GM04503 (cell line): Measurements from ENCODE around the gene PRKAR2A.

Experiments
- DNase-seq: peaks from one replicate; pipeline ENCODE4 v3.0.0-alpha.2; 2012; ENCODE audit warnings: low read depth

Gene PRKAR2A

GRCh38 chr3:48847504-48848423, at the start of gene PRKAR2A:
Gene PRKAR2A (minus strand): TSS chr3:48847874. CDS start chr3:48847596, 278 bp downstream.
- DNase-seq = no peak

- no peak for DNase-seq
These were observed 49.3 kb upstream of the PRKAR2A start for GRCh38 chr3:48896936-48897335.

GRCh38 chr3:48894516-48894915, 46.8 kb upstream of the PRKAR2A start:
- no peak for DNase-seq

GRCh38 chr3:48891606-48892005, 43.9 kb upstream of the PRKAR2A start:
- DNase-seq = no peak

- DNase-seq = no peak
These were observed 38.1 kb upstream of the PRKAR2A start for GRCh38 chr3:48885753-48886152.

- DNase-seq = no peak
These were observed 34.0 kb upstream of the PRKAR2A start for GRCh38 chr3:48881652-48882114.

- no peak for DNase-seq
These were observed 33.3 kb upstream of the PRKAR2A start for GRCh38 chr3:48881006-48881405.

- no peak for DNase-seq
These were observed 32.3 kb upstream of the PRKAR2A start for GRCh38 chr3:48879994-48880377.

GRCh38 chr3:48879307-48879993, 31.8 kb upstream of the PRKAR2A start:
- no peak for DNase-seq

GRCh38 chr3:48877671-48878070, 30.0 kb upstream of the PRKAR2A start:
- no peak for DNase-seq

GRCh38 chr3:48863122-48863521, 15.4 kb upstream of the PRKAR2A start:
- no peak for DNase-seq

- no peak for DNase-seq
These were observed 11.5 kb upstream of the PRKAR2A start for GRCh38 chr3:48859206-48859605.

- no peak for DNase-seq
These were observed 11.0 kb upstream of the PRKAR2A start for GRCh38 chr3:48858709-48859108.

GRCh38 chr3:48857641-48858040, 10.0 kb upstream of the PRKAR2A start:
- no peak for DNase-seq

- DNase-seq = no peak
These were observed 8.8 kb upstream of the PRKAR2A start for GRCh38 chr3:48856469-48856868.

- DNase-seq = no peak
These were observed 8.2 kb upstream of the PRKAR2A start for GRCh38 chr3:48855681-48856447.

GRCh38 chr3:48852151-48852550, 4.5 kb upstream of the PRKAR2A start:
- DNase-seq = no peak

- no peak for DNase-seq
These were observed 3.7 kb upstream of the PRKAR2A start for GRCh38 chr3:48851407-48851806.

- DNase-seq = no peak
These were observed 1.3 kb upstream of the PRKAR2A start for GRCh38 chr3:48848816-48849515.

GRCh38 chr3:48847053-48847503, 596 bp downstream of the PRKAR2A start:
- no peak for DNase-seq

GRCh38 chr3:48845170-48845569, 2.5 kb downstream of the PRKAR2A start:
- DNase-seq = no peak

- DNase-seq = no peak
These were observed 10.5 kb downstream of the PRKAR2A start for GRCh38 chr3:48837163-48837562.
